GM23338 (cell line): ENCODE results near the gene PSMA7. TPM values are rescaled to one million over a fixed set of nuclear protein-coding genes. Genes with fewer than 3 reads are reported as not detected.

Source experiments
- ATAC-seq: fragments of 200-7000 bp; cut with Tn5 transposase; 3 replicates; pipeline ENCODE4 v1.9.1; 2020
- DNase-seq: peaks from one replicate; pipeline ENCODE4 v3.0.0-alpha.2; 2015; ENCODE audit warnings: low spot score
- H2AFZ ChIP-seq: fragments of 200-600 bp; sonication (generic); 2 replicates; pipeline ENCODE4 v1.8.0; 2016; ENCODE audit warnings: antibody characterized with exemption, mild to moderate bottlenecking, moderate library complexity
- H3F3A ChIP-seq: fragments of 200-600 bp; sonication (generic); replicated peaks from 2 replicates; pipeline ENCODE4 v1.8.0; 2017; ENCODE audit warnings: antibody characterized with exemption, mixed run types, low read depth
- H3K27ac ChIP-seq: fragments of 200-600 bp; sonication (generic); 2 replicates; pipeline ENCODE4 v1.6.1; 2016; ENCODE audit warnings: low read depth
- H3K27me3 ChIP-seq: fragments of 200-600 bp; sonication (generic); 2 replicates; pipeline ENCODE4 v1.8.0; 2016; ENCODE audit warnings: mild to moderate bottlenecking, mixed run types, moderate library complexity; ENCODE audit not compliant: insufficient read depth
- H3K36me3 ChIP-seq: fragments of 200-600 bp; sonication (generic); 2 replicates; pipeline ENCODE4 v1.8.0; 2016; ENCODE audit warnings: mild to moderate bottlenecking; ENCODE audit not compliant: insufficient read depth
- H3K4me1 ChIP-seq: fragments of 200-600 bp; sonication (generic); 2 replicates; pipeline ENCODE4 v1.8.0; 2016; ENCODE audit warnings: mild to moderate bottlenecking, moderate library complexity; ENCODE audit not compliant: insufficient read depth
- H3K4me2 ChIP-seq: fragments of 200-600 bp; sonication (generic); 2 replicates; pipeline ENCODE4 v1.7.1; 2017; ENCODE audit warnings: mixed run types
- H3K4me3 ChIP-seq: fragments of 200-600 bp; sonication (generic); 2 replicates; pipeline ENCODE4 v1.6.1; 2016; ENCODE audit warnings: mixed run types
- H3K79me2 ChIP-seq: fragments of 200-600 bp; sonication (generic); replicated peaks from 2 replicates; pipeline ENCODE4 v1.8.0; 2017; ENCODE audit warnings: mild to moderate bottlenecking; ENCODE audit not compliant: insufficient read depth
- H3K9me2 ChIP-seq: fragments of 200-600 bp; sonication (generic); 2 replicates; pipeline ENCODE4 v1.8.0; 2017; ENCODE audit not compliant: insufficient read depth
- H4K20me1 ChIP-seq: fragments of 200-600 bp; sonication (generic); replicated peaks from 2 replicates; pipeline ENCODE4 v1.8.0; 2017; ENCODE audit warnings: mild to moderate bottlenecking; ENCODE audit not compliant: insufficient read depth
- H3K27ac Mint-ChIP-seq: 2 replicates; pipeline ENCODE4 v1.8.0; 2020; ENCODE audit warnings: inconsistent platforms, mild to moderate bottlenecking, moderate library complexity, mixed read lengths
- H3K27me3 Mint-ChIP-seq: 3 replicates; pipeline ENCODE4 v1.8.0; 2022; ENCODE audit warnings: low read depth, mild to moderate bottlenecking, moderate library complexity, mixed read lengths, inconsistent platforms; ENCODE audit not compliant: insufficient read depth, poor library complexity
- H3K36me3 Mint-ChIP-seq: 3 replicates; pipeline ENCODE4 v1.8.0; 2021; ENCODE audit warnings: low read depth, mild to moderate bottlenecking, inconsistent platforms, moderate library complexity, mixed read lengths
- H3K4me1 Mint-ChIP-seq: 3 replicates; pipeline ENCODE4 v1.8.0; 2020; ENCODE audit warnings: mild to moderate bottlenecking, inconsistent platforms, mixed read lengths
- H3K4me3 Mint-ChIP-seq: 3 replicates; pipeline ENCODE4 v1.8.0; 2021; ENCODE audit warnings: moderate library complexity, mild to moderate bottlenecking, inconsistent platforms, mixed read lengths
- H3K9me3 Mint-ChIP-seq: 3 replicates; pipeline ENCODE4 v1.8.0; 2020; ENCODE audit warnings: moderate library complexity, mild to moderate bottlenecking, inconsistent platforms, mixed read lengths
- CREB1 ChIP-seq: fragments of 250-450 bp; sonication (Bioruptor Pico); IDR thresholded peaks from 2 replicates; pipeline ENCODE4 v1.5.0; 2020; ENCODE audit warnings: low read depth, mild to moderate bottlenecking, moderate library complexity
- ETS1 ChIP-seq: IDR thresholded peaks from 2 replicates; pipeline ENCODE4 v1.6.1; 2016; ENCODE audit warnings: antibody characterized with exemption
- EZH2 ChIP-seq: fragments of 200-600 bp; sonication (generic); IDR thresholded peaks from one replicate; pipeline ENCODE4 v1.8.0; 2017; ENCODE audit warnings: antibody characterized with exemption, mild to moderate bottlenecking, low read depth; ENCODE audit not compliant: unreplicated experiment
- EZH2phosphoT487 ChIP-seq: fragments of 200-600 bp; sonication (generic); IDR thresholded peaks from one replicate; pipeline ENCODE4 v1.8.1; 2018; ENCODE audit warnings: antibody characterized with exemption; ENCODE audit not compliant: unreplicated experiment
- JUNB ChIP-seq: IDR thresholded peaks from one replicate; pipeline ENCODE4 v1.6.1; 2016; ENCODE audit warnings: antibody characterized with exemption; ENCODE audit not compliant: unreplicated experiment
- REST ChIP-seq: IDR thresholded peaks from one replicate; pipeline ENCODE4 v1.6.1; 2018; ENCODE audit warnings: antibody characterized with exemption; ENCODE audit not compliant: unreplicated experiment
- STAT1 ChIP-seq: IDR thresholded peaks from one replicate; pipeline ENCODE4 v1.6.1; 2016; ENCODE audit warnings: antibody characterized with exemption; ENCODE audit not compliant: unreplicated experiment
- ZNF114 ChIP-seq: fragments of 250-450 bp; sonication (Bioruptor Pico); IDR thresholded peaks from 2 replicates; pipeline ENCODE4 v1.5.0; 2020; ENCODE audit warnings: mild to moderate bottlenecking, moderate library complexity
- ZNF331 ChIP-seq: fragments of 250-450 bp; sonication (Bioruptor Pico); IDR thresholded peaks from 2 replicates; pipeline ENCODE4 v1.5.0; 2020; ENCODE audit warnings: low read depth, mild to moderate bottlenecking, moderate library complexity
- polyA plus RNA-seq: library from polyadenylated mRNA; unstranded; fragments of >200 nt; fragmentation: Nextera tagmentation; extraction: Ambion mirVana; gene quantifications from 2 replicates; pipeline ENCODE4 v1.2.1, GENCODE V29; 2016
- total RNA-seq: library from RNA; depleted of rRNA; stranded (reverse); fragments of >200 nt; shearing (Covaris generic); gene quantifications from 2 replicates; pipeline ENCODE4 v1.2.3, GENCODE V29; 2014

Gene PSMA7
- total and polyA plus RNA-seq, 2 experiments from 2014 or later = 357 to 628 TPM

GRCh38 chr20:62132421-62132820, 10.8 kb downstream of the PSMA7 start:
- H3K36me3 Mint-ChIP-seq = peaks cover 96% of the 10 kb centered on the region
- no peak overlapping the region; the same call in 2 of the 3 replicates for H3K4me3 Mint-ChIP-seq
- no peak for DNase-seq

GRCh38 chr20:62131560-62132320, 11.5 kb downstream of the PSMA7 start:
- H3K4me2 ChIP-seq = no peak overlapping the region
- peaks cover 10% of the 10 kb centered on the region for H3K27me3 Mint-ChIP-seq
- DNase-seq = no peak
- H3K36me3 Mint-ChIP-seq = peaks cover 96% of the 10 kb centered on the region
- peaks cover 2% of the 10 kb centered on the region; the same call in 1 of the 3 replicates for H3K4me1 Mint-ChIP-seq
- H3K79me2 ChIP-seq = peaks cover 23% of the 10 kb centered on the region
- H3K27me3 ChIP-seq = no peaks in the 10 kb centered on the region
- no peak overlapping the region for H3K27ac ChIP-seq
- no peak overlapping the region; the same call in 2 of the 3 replicates for H3K4me3 Mint-ChIP-seq
- H3K9me2 ChIP-seq = no peaks in the 10 kb centered on the region
- ATAC-seq = no peak
- H3K4me1 ChIP-seq = no peaks in the 10 kb centered on the region
- peaks cover 57% of the 10 kb centered on the region for H3K36me3 ChIP-seq
- H4K20me1 ChIP-seq = peaks cover 40% of the 10 kb centered on the region
- no peak overlapping the region for H3K27ac Mint-ChIP-seq
- peaks cover 10% of the 10 kb centered on the region for H3F3A ChIP-seq
- H2AFZ ChIP-seq = no peak overlapping the region
- H3K9me3 Mint-ChIP-seq = no peaks in the 10 kb centered on the region; the same call in 2 of the 3 replicates
- no peak overlapping the region for H3K4me3 ChIP-seq
- no peak for TF ChIP-seq REST
- no peak for TF ChIP-seq STAT1
- TF ChIP-seq ZNF331 (CRISPR knock-in tag) = no peak
- TF ChIP-seq JUNB = no peak
- no peak for TF ChIP-seq EZH2
- TF ChIP-seq EZH2phosphoT487 = no peak
- no peak for TF ChIP-seq CREB1 (CRISPR knock-in tag)
- TF ChIP-seq ETS1 = no peak
- no peak for TF ChIP-seq ZNF114 (CRISPR knock-in tag)

More at GRCh38 chr20:62132421-62132820, 10.8 kb downstream of the PSMA7 start:
- H3K27me3 ChIP-seq = no peaks in the 10 kb centered on the region
- H2AFZ ChIP-seq = no peak overlapping the region
- H3K36me3 ChIP-seq = peaks cover 54% of the 10 kb centered on the region
- TF ChIP-seq ETS1 = no peak
- peaks cover 12% of the 10 kb centered on the region for H3K27me3 Mint-ChIP-seq
- no peaks in the 10 kb centered on the region for H3K9me2 ChIP-seq
- peaks cover 13% of the 10 kb centered on the region for H3F3A ChIP-seq
- peaks cover 33% of the 10 kb centered on the region for H4K20me1 ChIP-seq
- peaks cover 2% of the 10 kb centered on the region; the same call in 1 of the 3 replicates for H3K4me1 Mint-ChIP-seq
- H3K4me3 ChIP-seq = no peak overlapping the region
- H3K79me2 ChIP-seq = peaks cover 18% of the 10 kb centered on the region; the same call in 1 of the 2 replicates
- no peak overlapping the region for H3K27ac ChIP-seq
- ATAC-seq = no peak
- no peaks in the 10 kb centered on the region for H3K4me1 ChIP-seq
- H3K4me2 ChIP-seq = no peak overlapping the region
- no peaks in the 10 kb centered on the region; the same call in 2 of the 3 replicates for H3K9me3 Mint-ChIP-seq
- no peak overlapping the region for H3K27ac Mint-ChIP-seq
